HCT116 (cell line): ENCODE measurements around the gene MARS1.

Experiments used
- CTCF ChIP-seq, 3 experiments: fragments of 200-600 bp in 1 of 3; sonication (generic) in 1 of 3; IDR thresholded peaks in 2 of 3; conservative IDR thresholded peaks in 1 of 3; 2 replicates each; pipeline ENCODE4 v1.5.1; 2012 to 2017; ENCODE audit warnings: low read depth in 2 of 3, low read length in 2 of 3, antibody characterized with exemption in 1 of 3, borderline replicate concordance in 1 of 3, control low read depth in 1 of 3, mild to moderate bottlenecking in 1 of 3, mixed read lengths in 1 of 3, mixed run types in 1 of 3, moderate library complexity in 1 of 3; ENCODE audit not compliant: insufficient read depth in 1 of 3
- EGR1 ChIP-seq: IDR thresholded peaks from 2 replicates; pipeline ENCODE4 v1.6.1; 2012; ENCODE audit warnings: low read depth
- ELF1 ChIP-seq: IDR thresholded peaks from 2 replicates; pipeline ENCODE4 v1.6.1; 2012; ENCODE audit warnings: low read depth, borderline replicate concordance
- EZH2 ChIP-seq: fragments of 200-600 bp; sonication (generic); IDR thresholded peaks from 2 replicates; pipeline ENCODE4 v1.6.1; 2017; ENCODE audit warnings: antibody characterized with exemption, mixed run types
- EZH2phosphoT487 ChIP-seq: fragments of 200-600 bp; IDR thresholded peaks from 2 replicates; pipeline ENCODE4 v1.6.1; 2018; ENCODE audit warnings: antibody characterized with exemption, borderline replicate concordance
- MAX ChIP-seq: IDR thresholded peaks from 2 replicates; pipeline ENCODE4 v1.6.1; 2012
- POLR2A ChIP-seq: IDR thresholded peaks from 2 replicates; pipeline ENCODE4 v1.7.0; 2011; ENCODE audit warnings: borderline replicate concordance; ENCODE audit not compliant: insufficient read depth, insufficient read length; ENCODE audit errors: extremely low read depth
- RAD21 ChIP-seq: IDR thresholded peaks from 2 replicates; pipeline ENCODE4 v1.6.1; 2012; ENCODE audit warnings: low read depth, mild to moderate bottlenecking
- REST ChIP-seq: IDR thresholded peaks from 2 replicates; pipeline ENCODE4 v1.6.1; 2012; ENCODE audit warnings: low read depth
- YY1 ChIP-seq: IDR thresholded peaks from 2 replicates; pipeline ENCODE4 v1.6.1; 2011; ENCODE audit warnings: low read length, low read depth, moderate library complexity, mild to moderate bottlenecking; ENCODE audit not compliant: insufficient replicate concordance; ENCODE audit errors: extremely low read depth
- ZFX ChIP-seq: fragments of 450-650 bp; IDR thresholded peaks from 2 replicates; pipeline ENCODE4 v1.6.1; 2017
- ZNF274 ChIP-seq: fragments of 200-500 bp; sonication (Bioruptor generic); IDR thresholded peaks from 2 replicates; pipeline ENCODE4 v1.6.1; 2014; ENCODE audit warnings: mild to moderate bottlenecking, low read depth, low read length, inconsistent platforms

GRCh38 chr12:57441846-57442427 is 45.9 kb upstream of the MARS1 start:
- TF ChIP-seq ZNF274 (no peak), CTCF (IDR thresholded peaks at IDR 0.05 in 2 of 3, conservative IDR thresholded peaks at IDR 0.05 in 1 of 3; ENCODE audit: borderline replicate concordance in 1 of 3, insufficient read depth in 1 of 3, low read depth in 2 of 3, low read length in 2 of 3) (no peak), YY1 (no peak), ZFX (no peak), RAD21 (no peak), EGR1 (no peak), EZH2 (no peak), ELF1 (no peak), POLR2A (no peak), REST (no peak), MAX (no peak), EZH2phosphoT487 (no peak)
